Fibroblast of villous mesenchyme (primary cell): ENCODE data around the gene MPV17L2. TPM values are rescaled to one million over a fixed set of nuclear protein-coding genes. Genes with fewer than 3 reads are reported as not detected.

Experiments
- DNase-seq: peaks from one replicate; pipeline ENCODE4 v3.0.0-alpha.2; 2010; ENCODE audit warnings: low read depth
- H3K4me3 ChIP-seq: 2 replicates; pipeline ENCODE4 v1.5.1; 2011; ENCODE audit warnings: low read depth, mild to moderate bottlenecking, low read length
- CTCF ChIP-seq: IDR thresholded peaks from 2 replicates; pipeline ENCODE4 v1.5.1; 2012; ENCODE audit warnings: low read depth, mild to moderate bottlenecking, low read length; ENCODE audit not compliant: insufficient read depth
- total RNA-seq: library from RNA; depleted of rRNA; stranded (reverse); fragments of >200 nt; gene quantifications from 2 replicates; pipeline ENCODE4 v1.2.3, GENCODE V29; 2012

The MPV17L2 gene
- total RNA-seq, 1 donor, result 10.8 TPM

- peak overlapping the region; percentile 74 for H3K4me3 ChIP-seq
- no peak for TF ChIP-seq CTCF
- no peak for DNase-seq
These were observed 1.4 kb upstream of the MPV17L2 start for GRCh38 chr19:18191640-18192062.

DNA sequence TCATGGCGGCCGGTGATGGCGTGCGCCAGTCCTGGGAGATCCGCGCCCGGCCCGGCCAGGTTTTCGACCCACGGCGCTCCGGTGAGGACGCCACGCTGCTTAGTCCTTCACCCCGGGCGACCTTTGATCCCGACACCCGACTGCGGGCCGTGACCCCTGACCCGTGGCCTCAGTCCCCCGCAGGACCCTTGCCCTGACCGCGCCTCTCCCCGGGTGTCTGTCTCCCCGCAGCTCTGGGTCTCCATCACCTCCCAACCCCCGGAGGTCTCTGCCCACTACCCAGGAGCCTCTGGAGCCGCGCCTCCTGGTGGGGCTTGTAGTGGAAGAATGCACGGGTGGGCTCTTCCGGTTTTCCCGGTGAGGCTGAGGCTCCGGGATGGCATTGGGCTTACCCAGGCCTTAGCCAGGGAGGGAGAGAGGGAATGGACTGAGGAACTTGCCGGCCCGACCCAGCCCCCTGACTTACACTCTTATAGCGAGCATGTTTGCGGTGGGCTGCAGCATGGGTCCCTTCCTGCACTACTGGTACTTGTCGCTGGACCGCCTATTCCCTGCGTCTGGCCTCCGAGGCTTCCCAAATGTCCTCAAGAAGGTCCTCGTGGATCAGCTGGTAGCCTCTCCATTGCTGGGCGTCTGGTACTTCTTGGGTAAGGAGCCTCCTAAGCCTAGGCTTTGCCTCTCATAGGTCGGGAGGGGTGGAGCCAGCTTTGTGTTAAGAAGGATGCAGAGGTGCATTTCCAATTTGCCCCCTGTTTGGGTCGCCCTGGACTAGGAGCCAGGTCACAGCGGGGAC lies 566 bp downstream of the MPV17L2 start:
- H3K4me3 ChIP-seq, result peak overlapping the region; percentile 84
- peak; percentile 6 for TF ChIP-seq CTCF
- no peak for DNase-seq

DNA sequence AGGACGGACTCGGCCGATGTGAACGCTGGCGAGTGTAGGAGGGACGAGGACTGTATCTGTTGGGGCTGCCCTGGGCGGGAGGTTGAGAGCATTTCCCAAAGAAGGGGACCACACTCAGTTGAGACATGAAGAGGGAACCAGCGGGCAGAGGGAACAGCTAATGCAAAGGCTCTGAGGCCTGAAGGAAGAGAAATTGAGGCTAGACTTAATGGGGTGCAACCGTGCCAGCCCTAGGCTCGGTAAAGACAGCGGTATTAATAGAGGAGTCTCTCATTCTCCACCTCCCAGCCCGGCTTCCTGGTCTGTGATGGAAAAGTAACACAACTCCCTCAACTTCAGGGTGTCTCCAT lies 1.1 kb downstream of the MPV17L2 start:
- no peak for DNase-seq
- peak overlapping the region; percentile 84 for H3K4me3 ChIP-seq
- TF ChIP-seq CTCF, result no peak

GRCh38 chr19:18194554-18195238 lies 1.7 kb downstream of the MPV17L2 start:
- peak; percentile 55 for DNase-seq
- H3K4me3 ChIP-seq, result peak overlapping the region; percentile 84
- TF ChIP-seq CTCF, result no peak

- DNase-seq, result no peak
- H3K4me3 ChIP-seq, result no peak overlapping the region
- no peak for TF ChIP-seq CTCF
These were observed 3.5 kb downstream of the MPV17L2 start for GRCh38 chr19:18196511-18196845.

- no peak overlapping the region for H3K4me3 ChIP-seq
- no peak for DNase-seq
- no peak for TF ChIP-seq CTCF
These were observed 4.3 kb downstream of the MPV17L2 start for GRCh38 chr19:18197306-18197705.
